Measurements from ENCODE around the gene DAZ1.
"Not testable (repeated sequence)": the region's sequence is repeated elsewhere in the genome, so short reads cannot be mapped to it uniquely, and the experiment has no call there.

The DAZ1 gene

GRCh38 chrY:23198908-23199307, at the start of gene DAZ1:
DAZ1 (minus strand) TSS chrY:23199008; CDS start chrY:23198800, 208 bp downstream.
- H3K36me3 Mint-ChIP-seq, H3K9me3 Mint-ChIP-seq, H3K4me1 Mint-ChIP-seq, H3K27ac Mint-ChIP-seq, H3K4me3 Mint-ChIP-seq, H3K27me3 Mint-ChIP-seq: not testable (repeated sequence)

GRCh38 chrY:23219233-23219632, 20.4 kb upstream of the DAZ1 start, which contains the start of gene DAZ2:
DAZ2 (plus strand) TSS chrY:23219533; CDS start chrY:23219741, 208 bp downstream.
- not testable (repeated sequence) for H3K4me3 Mint-ChIP-seq, H3K36me3 Mint-ChIP-seq, H3K27ac Mint-ChIP-seq, H3K4me1 Mint-ChIP-seq, H3K27me3 Mint-ChIP-seq, H3K9me3 Mint-ChIP-seq

- not testable (repeated sequence) for H3K9me3 Mint-ChIP-seq, H3K36me3 Mint-ChIP-seq, H3K27me3 Mint-ChIP-seq, H3K27ac Mint-ChIP-seq, H3K4me3 Mint-ChIP-seq, H3K4me1 Mint-ChIP-seq
Measured at GRCh38 chrY:23210681-23211080, 11.9 kb upstream of the DAZ1 start.

- H3K9me3 Mint-ChIP-seq, H3K4me1 Mint-ChIP-seq, H3K27me3 Mint-ChIP-seq, H3K36me3 Mint-ChIP-seq, H3K4me3 Mint-ChIP-seq, H3K27ac Mint-ChIP-seq: not testable (repeated sequence)
Measured at GRCh38 chrY:23209802-23210495, 11.1 kb upstream of the DAZ1 start.

- H3K36me3 Mint-ChIP-seq: not testable (repeated sequence)
Measured at GRCh38 chrY:23207455-23207854, 8.6 kb upstream of the DAZ1 start.

More at GRCh38 chrY:23207455-23207854, 8.6 kb upstream of the DAZ1 start:
- not testable (repeated sequence) for H3K4me3 Mint-ChIP-seq, H3K9me3 Mint-ChIP-seq, H3K4me1 Mint-ChIP-seq, H3K27me3 Mint-ChIP-seq, H3K27ac Mint-ChIP-seq
